Esophagus squamous epithelium (tissue), 5 donors: ENCODE data around the gene EWSR1. TPM values are rescaled to one million over a fixed set of nuclear protein-coding genes. Genes with fewer than 3 reads are reported as not detected.

ENCODE experiments used
- DNase-seq: peaks from one replicate; lab custom pipeline; 2025; lab: John Stamatoyannopoulos, UW
- H3K27ac ChIP-seq, 4 donors: fragments of 200-600 bp; sonication (generic); one replicate each; pipeline ENCODE4 v1.5.1; 2016 to 2019; ENCODE audit warnings: mild to moderate bottlenecking in 1 of 4
- H3K27me3 ChIP-seq, 4 donors: fragments of 200-600 bp; sonication (generic); 1 replicate in 3 of 4; 2 replicates in 1 of 4; pipeline versions ENCODE4 v1.5.1 to v1.6.0; 2017 to 2021; ENCODE audit warnings: antibody characterized with exemption in 1 of 4
- H3K36me3 ChIP-seq, 3 donors: fragments of 200-600 bp; sonication (generic); one replicate each; pipeline ENCODE4 v1.5.1; 2016 to 2019
- H3K4me1 ChIP-seq, 3 donors: fragments of 200-600 bp; sonication (generic); one replicate each; pipeline ENCODE4 v1.5.1; 2017 to 2019
- H3K4me3 ChIP-seq, 4 donors: fragments of 200-600 bp; sonication (generic); 1 replicate in 3 of 4; 2 replicates in 1 of 4; pipeline ENCODE4 v1.5.1; 2016 to 2019; ENCODE audit warnings: mild to moderate bottlenecking in 2 of 4, moderate library complexity in 1 of 4
- H3K9me3 ChIP-seq, 3 donors: fragments of 200-600 bp; sonication (generic); one replicate each; pipeline ENCODE4 v1.5.1; 2016 to 2019
- POLR2A ChIP-seq, 4 donors: fragments of 450-650 bp; IDR thresholded peaks; one replicate each; pipeline ENCODE4 v1.6.1; 2017; ENCODE audit warnings: antibody characterized with exemption in 4 of 4, mild to moderate bottlenecking in 4 of 4, moderate library complexity in 3 of 4
- WGBS, 2 donors: methylation state at CpG; one replicate each; pipeline ENCODE4 v1.1.5; 2018; 5-methylcytosine and 5-hydroxymethylcytosine counted together
- intact Hi-C: fragments of 100-400 bp; cut with DNase I; formaldehyde crosslinking; loops from one replicate; pipeline ENCODE4 v1.15.0; 2022
- total RNA-seq, 4 donors: library from RNA; depleted of rRNA; stranded (reverse); fragments of >200 nt; gene quantifications; one replicate each; pipeline ENCODE4 v1.1.0, GENCODE V29; 2016
- TF ChIP-seq, protein P1 (sequence below), 6 experiments: fragments of 450-650 bp in 4 of 6; fragments of 200-600 bp in 2 of 6; sonication (generic) in 2 of 6; IDR thresholded peaks; one replicate each; pipeline ENCODE4 v1.5.1; 2016 to 2019; ENCODE audit warnings: antibody characterized with exemption in 6 of 6, mild to moderate bottlenecking in 4 of 6, moderate library complexity in 4 of 6
- donor health status: DM: yes; HTN: yes; CAD: no.

EWSR1 gene
- total RNA-seq, 4 donors from 2014 or later, result 124 to 217 (median 174) TPM

DNA sequence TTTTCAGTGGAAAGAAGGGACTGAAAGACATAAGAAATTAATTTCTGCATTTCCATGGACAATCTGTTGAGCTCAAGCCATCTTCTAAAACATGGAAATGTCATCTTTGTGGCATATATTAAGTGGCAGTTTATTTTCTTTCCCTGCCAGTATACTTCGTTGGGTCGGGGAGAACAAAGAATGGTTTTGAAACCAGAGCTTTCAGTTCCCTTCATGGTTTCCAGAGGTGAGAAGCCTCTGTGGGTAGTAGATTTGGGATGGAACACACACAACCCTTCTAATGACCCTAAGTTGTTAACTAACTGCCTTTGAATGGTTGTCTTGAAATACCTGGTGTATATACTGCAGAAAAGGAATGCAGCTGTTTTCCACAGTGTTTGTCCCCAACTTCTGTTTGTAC, 20.8 kb downstream of the EWSR1 start:
- DNase-seq, result no peak
- Histone ChIP-seq H3K36me3 (peaks cover 57 to 100% (median 67%) of the 10 kb centered on the region in 3 donors), H3K4me1 (no peaks in the 10 kb centered on the region), H3K27me3 (no peaks in the 10 kb centered on the region), H3K27ac (no peak overlapping the region), H3K4me3 (no peak overlapping the region), H3K9me3 (no peaks in the 10 kb centered on the region)
- TF ChIP-seq POLR2A (IDR thresholded peaks at IDR 0.05), result no peak
- TF ChIP-seq, protein P1, sequence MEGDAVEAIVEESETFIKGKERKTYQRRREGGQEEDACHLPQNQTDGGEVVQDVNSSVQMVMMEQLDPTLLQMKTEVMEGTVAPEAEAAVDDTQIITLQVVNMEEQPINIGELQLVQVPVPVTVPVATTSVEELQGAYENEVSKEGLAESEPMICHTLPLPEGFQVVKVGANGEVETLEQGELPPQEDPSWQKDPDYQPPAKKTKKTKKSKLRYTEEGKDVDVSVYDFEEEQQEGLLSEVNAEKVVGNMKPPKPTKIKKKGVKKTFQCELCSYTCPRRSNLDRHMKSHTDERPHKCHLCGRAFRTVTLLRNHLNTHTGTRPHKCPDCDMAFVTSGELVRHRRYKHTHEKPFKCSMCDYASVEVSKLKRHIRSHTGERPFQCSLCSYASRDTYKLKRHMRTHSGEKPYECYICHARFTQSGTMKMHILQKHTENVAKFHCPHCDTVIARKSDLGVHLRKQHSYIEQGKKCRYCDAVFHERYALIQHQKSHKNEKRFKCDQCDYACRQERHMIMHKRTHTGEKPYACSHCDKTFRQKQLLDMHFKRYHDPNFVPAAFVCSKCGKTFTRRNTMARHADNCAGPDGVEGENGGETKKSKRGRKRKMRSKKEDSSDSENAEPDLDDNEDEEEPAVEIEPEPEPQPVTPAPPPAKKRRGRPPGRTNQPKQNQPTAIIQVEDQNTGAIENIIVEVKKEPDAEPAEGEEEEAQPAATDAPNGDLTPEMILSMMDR (IDR thresholded peaks at IDR 0.05), result no peak
- WGBS, 2 donors, result 18 to 21% methylated on average over 2 of the region's 2 CpGs
- intact Hi-C loops, result no loop called here

DNA sequence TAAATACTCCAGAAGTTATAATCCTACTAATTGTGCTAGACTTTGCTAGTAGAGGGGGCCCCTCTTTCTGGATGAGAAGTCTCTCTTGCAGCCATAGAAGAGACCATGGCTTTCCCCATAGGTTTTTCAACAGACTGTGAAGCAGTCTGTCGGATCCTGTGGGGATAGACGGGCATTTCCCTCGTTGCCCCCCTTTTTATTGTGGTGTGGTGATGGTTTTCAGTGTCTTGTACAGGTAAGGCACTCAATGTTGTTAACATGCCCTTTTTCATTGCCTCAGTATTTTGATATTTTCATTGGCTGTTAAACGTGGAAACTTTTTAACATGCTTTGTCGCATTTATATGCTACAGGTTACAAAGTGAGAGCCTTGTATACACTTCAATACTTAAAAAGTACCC, 22.0 kb downstream of the EWSR1 start:
- DNase-seq, result no peak
- TF ChIP-seq, protein P1 (IDR thresholded peaks at IDR 0.05), result no peak
- no peak for TF ChIP-seq POLR2A (IDR thresholded peaks at IDR 0.05)
- 53 to 59% methylated on average over 5 of the region's 5 CpGs for WGBS, 2 donors
- Histone ChIP-seq H3K27ac (no peak overlapping the region), H3K27me3 (no peaks in the 10 kb centered on the region), H3K4me1 (no peaks in the 10 kb centered on the region), H3K9me3 (no peaks in the 10 kb centered on the region), H3K4me3 (no peak overlapping the region), H3K36me3 (peaks cover 50 to 100% (median 66%) of the 10 kb centered on the region in 3 donors)
- intact Hi-C loops, result no loop called here

DNA sequence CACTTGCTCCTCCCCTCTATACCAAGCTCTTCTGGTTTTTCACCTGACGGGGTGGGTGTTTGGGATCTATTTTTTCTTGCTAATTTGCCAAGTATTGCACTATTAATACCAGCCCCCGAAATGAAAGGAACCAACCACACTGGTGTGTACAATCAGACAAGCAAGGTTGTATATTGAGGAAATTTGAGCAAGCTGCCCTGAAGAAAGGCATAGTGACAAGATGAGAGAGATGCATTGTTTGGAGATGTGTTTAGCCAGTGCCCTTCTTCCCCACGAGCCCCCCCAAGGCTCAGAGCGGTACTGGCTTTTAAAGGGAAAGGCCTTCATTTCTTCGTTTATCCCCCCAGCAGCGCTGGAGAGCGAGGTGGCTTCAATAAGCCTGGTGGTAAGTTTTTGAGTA, 23.1 kb downstream of the EWSR1 start:
- Histone ChIP-seq H3K36me3 (peaks cover 50 to 100% (median 67%) of the 10 kb centered on the region in 3 donors), H3K4me3 (no peak overlapping the region), H3K4me1 (no peaks in the 10 kb centered on the region), H3K9me3 (no peaks in the 10 kb centered on the region), H3K27me3 (no peaks in the 10 kb centered on the region), H3K27ac (no peak overlapping the region)
- no peak for DNase-seq
- TF ChIP-seq POLR2A (IDR thresholded peaks at IDR 0.05), result no peak
- TF ChIP-seq, protein P1 (IDR thresholded peaks at IDR 0.05), result no peak
- intact Hi-C loops, result no loop called here
- 72 to 78% methylated on average over 7 of the region's 7 CpGs for WGBS, 2 donors

DNA sequence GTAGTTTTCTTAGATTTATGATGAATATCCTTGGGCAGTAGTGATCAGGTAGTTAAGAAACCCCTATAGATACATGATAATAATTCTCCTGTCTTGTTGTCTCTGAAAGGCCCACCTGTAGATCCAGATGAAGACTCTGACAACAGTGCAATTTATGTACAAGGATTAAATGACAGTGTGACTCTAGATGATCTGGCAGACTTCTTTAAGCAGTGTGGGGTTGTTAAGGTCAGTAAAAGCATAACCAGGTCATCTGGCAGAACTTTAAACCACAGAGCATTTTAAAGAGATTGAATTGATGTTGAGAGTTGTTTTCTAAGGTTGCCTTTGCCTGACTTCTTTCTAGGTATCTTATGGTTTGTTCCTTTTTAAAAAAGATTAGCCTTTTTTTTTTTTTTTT, 24.3 kb downstream of the EWSR1 start:
- H3K4me3 ChIP-seq, result no peak overlapping the region
- H3K9me3 ChIP-seq, result no peaks in the 10 kb centered on the region
- TF ChIP-seq POLR2A (IDR thresholded peaks at IDR 0.05), result no peak
- TF ChIP-seq, protein P1 (IDR thresholded peaks at IDR 0.05), result no peak
- no peak for DNase-seq
- no peak overlapping the region for H3K27ac ChIP-seq
- no peaks in the 10 kb centered on the region for H3K27me3 ChIP-seq
- H3K36me3 ChIP-seq, result peaks cover 53 to 100% (median 73%) of the 10 kb centered on the region in 3 donors
- intact Hi-C loops, result no loop called here
- no peaks in the 10 kb centered on the region for H3K4me1 ChIP-seq

DNA sequence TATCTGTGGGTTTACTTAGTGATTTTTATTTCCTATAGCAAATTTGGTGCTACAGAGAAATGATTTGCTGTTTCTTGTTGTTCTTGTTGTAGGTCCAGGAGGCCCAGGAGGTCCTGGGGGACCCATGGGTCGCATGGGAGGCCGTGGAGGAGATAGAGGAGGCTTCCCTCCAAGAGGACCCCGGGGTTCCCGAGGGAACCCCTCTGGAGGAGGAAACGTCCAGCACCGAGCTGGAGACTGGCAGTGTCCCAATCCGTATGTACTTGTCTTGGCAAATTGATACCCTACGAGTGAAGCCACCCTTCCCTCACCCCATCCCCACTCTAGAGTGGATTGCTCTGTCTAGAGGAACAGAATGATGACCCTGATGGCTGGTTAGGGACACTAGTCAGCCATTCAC, 30.6 kb downstream of the EWSR1 start:
- H3K27ac ChIP-seq, result no peak overlapping the region
- H3K9me3 ChIP-seq, result no peaks in the 10 kb centered on the region
- H3K36me3 ChIP-seq, result peaks cover 49 to 82% (median 65%) of the 10 kb centered on the region in 3 donors
- peaks cover 9 to 19% (median 12%) of the 10 kb centered on the region in 3 donors for H3K4me1 ChIP-seq
- 76 to 100% methylated on average over 3 to 8 of the region's 8 CpGs for WGBS, 2 donors
- no peaks in the 10 kb centered on the region for H3K27me3 ChIP-seq
- intact Hi-C loops, result no loop called here
- TF ChIP-seq, protein P1 (IDR thresholded peaks at IDR 0.05), result no peak
- no peak for TF ChIP-seq POLR2A (IDR thresholded peaks at IDR 0.05)
- no peak for DNase-seq
- H3K4me3 ChIP-seq, result no peak overlapping the region
